PFSK-1 (cell line): ENCODE measurements around the gene SLC1A7.

Experiments
- POLR2AphosphoS5 ChIP-seq: IDR thresholded peaks from 2 replicates; pipeline ENCODE4 v1.6.1; 2012; ENCODE audit warnings: low read depth, mild to moderate bottlenecking, control low read depth, low read length, moderate library complexity
- REST ChIP-seq, 2 experiments: IDR thresholded peaks; 2 replicates each; pipeline versions ENCODE4 v1.6.1 to v1.8.0; 2011 to 2012; ENCODE audit warnings: low read depth in 2 of 2, low read length in 2 of 2, control low read depth in 1 of 2, inconsistent platforms in 1 of 2, mild to moderate bottlenecking in 1 of 2, moderate library complexity in 1 of 2; ENCODE audit not compliant: insufficient read depth in 1 of 2
- TAF1 ChIP-seq: IDR thresholded peaks from 2 replicates; pipeline ENCODE4 v1.6.1; 2012; ENCODE audit warnings: low read length, control low read depth, borderline replicate concordance; ENCODE audit not compliant: insufficient read depth

GRCh38 chr1:53122961-53123413, 19.5 kb downstream of the SLC1A7 start:
- TF ChIP-seq REST (IDR thresholded peaks at IDR 0.05; ENCODE audit: insufficient read depth in 1 of 2, low read depth in 2 of 2, low read length in 2 of 2) (no peak), POLR2AphosphoS5 (no peak), TAF1 (no peak)
